Choroid plexus epithelial cell (primary cell): ENCODE data around the gene LRP1B.

Source experiments
- DNase-seq: peaks from one replicate; pipeline ENCODE4 v3.0.0-alpha.2; 2010; ENCODE audit warnings: low read depth
- H3K4me3 ChIP-seq: 2 replicates; pipeline ENCODE4 v1.5.1; 2011; ENCODE audit warnings: low read depth, mild to moderate bottlenecking, control low read depth, low read length, moderate library complexity
- TF ChIP-seq, protein P1 (sequence below): conservative IDR thresholded peaks from 2 replicates; pipeline ENCODE4 v1.5.1; 2011; ENCODE audit warnings: low read depth, mild to moderate bottlenecking, control low read depth, inconsistent platforms, low read length, moderate library complexity

LRP1B gene

DNA sequence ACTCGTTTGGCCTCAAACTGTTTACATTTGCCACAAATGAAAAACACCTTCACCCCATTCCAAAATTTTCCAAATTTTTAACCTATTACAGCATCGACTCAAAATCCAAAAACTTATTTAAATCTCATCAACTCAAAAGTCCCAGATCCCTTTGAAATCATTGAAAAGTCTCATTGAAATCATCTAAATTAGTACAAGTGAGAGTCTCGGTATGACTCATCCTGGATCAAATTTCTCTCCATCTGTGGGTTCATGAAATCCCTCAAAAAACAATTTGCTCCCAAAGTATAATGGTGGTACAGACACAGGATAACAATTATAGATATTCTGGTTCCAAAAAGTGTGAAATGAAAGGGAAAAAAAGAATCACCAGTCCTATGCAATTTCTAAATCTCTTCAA, 65.1 kb downstream of the LRP1B start:
- TF ChIP-seq, protein P1, sequence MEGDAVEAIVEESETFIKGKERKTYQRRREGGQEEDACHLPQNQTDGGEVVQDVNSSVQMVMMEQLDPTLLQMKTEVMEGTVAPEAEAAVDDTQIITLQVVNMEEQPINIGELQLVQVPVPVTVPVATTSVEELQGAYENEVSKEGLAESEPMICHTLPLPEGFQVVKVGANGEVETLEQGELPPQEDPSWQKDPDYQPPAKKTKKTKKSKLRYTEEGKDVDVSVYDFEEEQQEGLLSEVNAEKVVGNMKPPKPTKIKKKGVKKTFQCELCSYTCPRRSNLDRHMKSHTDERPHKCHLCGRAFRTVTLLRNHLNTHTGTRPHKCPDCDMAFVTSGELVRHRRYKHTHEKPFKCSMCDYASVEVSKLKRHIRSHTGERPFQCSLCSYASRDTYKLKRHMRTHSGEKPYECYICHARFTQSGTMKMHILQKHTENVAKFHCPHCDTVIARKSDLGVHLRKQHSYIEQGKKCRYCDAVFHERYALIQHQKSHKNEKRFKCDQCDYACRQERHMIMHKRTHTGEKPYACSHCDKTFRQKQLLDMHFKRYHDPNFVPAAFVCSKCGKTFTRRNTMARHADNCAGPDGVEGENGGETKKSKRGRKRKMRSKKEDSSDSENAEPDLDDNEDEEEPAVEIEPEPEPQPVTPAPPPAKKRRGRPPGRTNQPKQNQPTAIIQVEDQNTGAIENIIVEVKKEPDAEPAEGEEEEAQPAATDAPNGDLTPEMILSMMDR = no peak
- no peak for DNase-seq
- no peak overlapping the region for H3K4me3 ChIP-seq

DNA sequence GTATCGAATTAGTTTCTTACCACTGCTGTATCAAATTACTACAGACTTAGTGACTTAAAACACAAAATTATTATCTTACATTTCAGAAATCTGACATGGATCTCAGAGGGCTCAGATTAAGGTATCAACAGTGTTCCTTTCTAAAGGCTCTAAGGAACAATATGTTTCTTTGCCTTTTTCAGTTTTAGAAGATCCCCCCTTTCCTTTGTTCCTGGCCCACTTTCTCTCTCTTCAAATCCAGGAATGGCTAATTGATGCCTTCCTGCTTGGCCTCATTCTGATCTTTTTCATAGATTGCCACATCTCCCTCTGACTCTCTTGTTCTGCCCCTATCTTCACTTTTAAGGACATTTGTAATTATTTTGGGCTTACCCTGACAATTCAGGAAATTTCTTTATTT, 65.7 kb downstream of the LRP1B start:
- TF ChIP-seq, protein P1 = no peak
- no peak overlapping the region for H3K4me3 ChIP-seq

DNA sequence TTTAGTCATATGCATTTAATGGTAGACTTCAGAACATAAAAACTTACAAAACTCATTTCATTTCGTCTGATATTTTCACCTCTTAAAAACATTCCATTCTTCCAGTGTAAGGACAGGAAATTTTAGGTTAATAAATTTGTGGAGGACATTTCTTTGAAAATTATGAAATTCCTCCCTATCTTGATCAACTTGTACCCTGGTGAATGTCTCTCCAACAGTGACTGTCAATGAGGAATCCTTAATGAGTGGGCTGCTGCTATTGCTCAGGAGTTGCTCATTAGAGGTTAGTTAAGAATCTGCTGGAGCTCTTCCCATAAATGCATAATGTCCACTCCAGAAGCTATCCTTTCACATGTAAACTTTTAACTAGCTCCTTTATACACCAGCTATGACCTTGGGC, 69.1 kb downstream of the LRP1B start:
- H3K4me3 ChIP-seq = no peak overlapping the region
- no peak for DNase-seq
- TF ChIP-seq, protein P1 = no peak

More for the DNA sequence above, 65.7 kb downstream of the LRP1B start:
- DNase-seq = no peak

DNA sequence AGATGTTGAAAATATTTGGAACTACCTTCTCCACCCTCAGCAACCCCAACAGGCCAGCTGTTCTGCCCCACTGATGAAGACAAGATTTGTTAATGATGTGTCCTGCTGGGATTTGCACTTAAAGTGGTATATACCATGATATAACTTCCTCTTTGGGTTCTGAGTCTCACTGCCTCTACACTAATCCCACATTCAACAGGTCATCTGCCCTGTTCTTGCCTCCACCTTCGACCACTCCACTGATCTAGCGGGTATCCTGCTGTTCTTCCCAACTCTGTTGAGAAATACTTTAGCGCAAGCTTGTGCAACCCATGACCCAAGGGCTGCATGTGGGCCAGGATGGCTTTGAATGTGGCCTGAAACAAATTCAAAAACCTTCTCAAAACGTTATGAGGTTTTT, 72.7 kb downstream of the LRP1B start:
- no peak overlapping the region for H3K4me3 ChIP-seq
- DNase-seq = peak; percentile 5
- TF ChIP-seq, protein P1 = no peak

DNA sequence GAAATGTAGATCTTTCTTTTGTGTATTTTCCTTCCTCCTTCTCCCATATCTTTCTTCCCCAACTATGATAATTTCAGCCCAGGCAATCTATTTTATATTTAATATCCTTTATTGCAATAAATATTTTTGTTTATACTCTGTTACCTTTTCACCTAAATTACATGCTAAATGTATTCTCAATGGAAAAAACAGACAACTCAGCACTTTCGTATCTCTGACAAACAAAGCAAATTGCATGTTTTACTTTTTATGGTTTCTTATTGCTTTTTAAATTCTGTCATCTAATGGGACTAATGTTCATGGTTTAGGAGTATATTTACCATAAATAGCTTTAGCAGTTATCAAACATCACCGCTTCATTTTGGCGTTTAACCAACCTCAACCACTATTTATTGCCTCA, 74.0 kb downstream of the LRP1B start:
- H3K4me3 ChIP-seq = no peak overlapping the region
- no peak for DNase-seq
- TF ChIP-seq, protein P1 = no peak

DNA sequence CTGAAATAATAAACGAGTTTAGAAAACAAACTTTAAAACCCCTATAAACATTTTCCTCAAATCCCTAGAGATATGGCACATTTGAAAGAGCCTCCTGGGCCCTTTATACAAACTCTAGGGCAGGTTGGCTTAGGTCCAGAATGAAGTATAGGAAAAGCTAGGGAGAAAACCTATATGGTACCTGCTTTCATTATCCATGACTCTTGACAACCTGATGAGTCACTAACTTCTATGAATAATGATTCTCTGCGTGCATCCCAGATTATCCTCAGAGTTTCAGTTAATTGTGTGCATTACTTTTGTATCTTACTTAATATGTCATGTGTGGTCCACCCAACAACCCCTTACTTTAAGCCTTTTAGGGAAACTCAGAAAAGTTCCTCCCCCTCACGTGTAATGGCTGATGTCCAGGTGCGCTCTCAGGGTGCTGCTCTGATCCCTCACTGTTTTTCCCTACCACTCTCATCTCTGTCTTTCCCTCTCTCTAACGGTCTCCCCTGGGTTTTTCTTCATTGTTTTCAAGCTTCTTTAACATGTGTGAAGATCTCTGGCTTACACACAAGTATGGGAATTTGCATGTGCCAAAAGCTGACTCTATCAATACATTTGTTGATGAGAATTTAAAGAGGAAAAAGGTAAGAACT, 78.5 kb downstream of the LRP1B start:
- no peak for DNase-seq
- TF ChIP-seq, protein P1 = no peak
- H3K4me3 ChIP-seq = no peak overlapping the region

DNA sequence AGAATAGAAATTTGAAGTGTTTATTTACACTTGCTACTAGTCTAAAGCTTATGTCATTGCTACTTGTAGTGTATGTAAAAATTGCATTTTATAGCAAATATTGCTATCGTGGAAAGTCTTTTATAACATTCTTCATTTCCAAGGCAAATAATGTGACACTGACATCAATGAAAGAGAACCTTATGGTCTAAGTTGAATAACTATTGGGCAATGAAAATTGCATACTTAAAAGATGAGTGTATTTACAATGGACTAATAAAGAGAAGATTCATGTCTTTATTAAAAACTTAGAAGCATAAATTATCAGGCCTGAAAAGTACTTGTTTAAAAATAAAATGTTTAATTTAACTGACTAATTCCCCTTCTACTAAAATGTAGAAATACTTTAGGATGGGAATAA, 82.2 kb downstream of the LRP1B start:
- no peak for DNase-seq
- H3K4me3 ChIP-seq = no peak overlapping the region
- TF ChIP-seq, protein P1 = no peak
